ENCODE data around the gene RHOC. TPM values are rescaled to one million over a fixed set of nuclear protein-coding genes. Genes with fewer than 3 reads are reported as not detected.
A peak's percentile ranks its signal among the peaks of the same experiment; 100 is the strongest.

The RHOC gene
- 100 to 1,000 TPM in 1 of 6 donors, 10 to 100 TPM in 5; 44.0 to 105 (median 53.5) TPM for total RNA-seq
- 10 to 100 TPM; 91.5 to 94.5 TPM for polyA plus RNA-seq

- 1 to 2% methylated on average over 19 to 61 of the region's 61 CpGs for WGBS, 2 donors
- Histone ChIP-seq H3K27me3 (no peaks in the 10 kb centered on the region), H3K4me1 (peaks cover 0 to 29% (median 8%) of the 10 kb centered on the region in 3 donors), H3K9me3 (no peaks in the 10 kb centered on the region), H3K4me3 (peak within 1 kb of the TSS; percentile 63 to 99 (median 94)), H3K27ac (peak within 1 kb of the TSS; percentile 77 to 92 (median 84)), H3K36me3 (peaks cover 0 to 4% (median 3%) of the 10 kb centered on the region in 3 donors)
- intact Hi-C loops (cut with DNase I), result loop anchor here in 2 of 3 donors (5.0 to 10.0 kb wide), 4 partner anchors 82 to 319 kb away; partner anchors contain the start of gene WNT2B (in 2 of the 2)
- peak; percentile 70 to 89 (median 80) for DNase-seq
- ATAC-seq, result peak; percentile 81 to 87 (median 82)
- no peak for TF ChIP-seq CTCF (IDR thresholded peaks at IDR 0.05)
- no peak for FAIRE-seq
Measured at GRCh38 chr1:112706505-112707220, at the start of gene RHOC. RHOC (minus strand) TSS chr1:112707127; CDS start chr1:112703799, 3,328 bp downstream.

- Histone ChIP-seq H3K27ac (no peak overlapping the region), H3K36me3 (no peaks in the 10 kb centered on the region), H3K27me3 (no peaks in the 10 kb centered on the region), H3K9me3 (no peaks in the 10 kb centered on the region), H3K4me1 (no peaks in the 10 kb centered on the region), H3K4me3 (no peak overlapping the region)
- TF ChIP-seq CTCF (IDR thresholded peaks at IDR 0.05), result no peak
- DNase-seq, result no peak
- FAIRE-seq, result no peak
- WGBS, 2 donors, result 0 to 54% methylated on average over 1 of the region's 1 CpG
- intact Hi-C loops (cut with DNase I), result no loop called here
- ATAC-seq, result no peak
Measured at GRCh38 chr1:112754116-112754628, 47.2 kb upstream of the RHOC start.

- TF ChIP-seq CTCF (IDR thresholded peaks at IDR 0.05), result no peak
- Histone ChIP-seq H3K27ac (no peak overlapping the region), H3K4me1 (peaks cover 0 to 5% (median 0%) of the 10 kb centered on the region in 3 donors), H3K27me3 (peaks cover 0 to 11% (median 4%) of the 10 kb centered on the region in 4 donors), H3K9me3 (no peaks in the 10 kb centered on the region), H3K4me3 (no peak overlapping the region), H3K36me3 (no peaks in the 10 kb centered on the region)
- ATAC-seq (no peak), FAIRE-seq (no peak), DNase-seq (no peak)
- WGBS, 2 donors, result 83 to 90% methylated on average over 12 of the region's 12 CpGs
- intact Hi-C loops (cut with DNase I), result no loop called here
Measured at GRCh38 chr1:112748396-112748795, 41.5 kb upstream of the RHOC start.

- H3K4me3 ChIP-seq, result peak overlapping the region in 1 of 4 donors; percentile 26
- no peaks in the 10 kb centered on the region for H3K36me3 ChIP-seq
- peak in 1 of 4 donors; percentile 18 for TF ChIP-seq CTCF (IDR thresholded peaks at IDR 0.05)
- no peak overlapping the region for H3K27ac ChIP-seq
- no peaks in the 10 kb centered on the region for H3K9me3 ChIP-seq
- H3K27me3 ChIP-seq, result peaks cover 0 to 18% (median 5%) of the 10 kb centered on the region in 4 donors
- peaks cover 0 to 5% (median 0%) of the 10 kb centered on the region in 3 donors for H3K4me1 ChIP-seq
- peak in 3 of 6 donors; percentile 19 to 64 (median 63) for DNase-seq
- 8 to 9% methylated on average over 56 to 58 of the region's 58 CpGs for WGBS, 2 donors
- ATAC-seq, result peak in 3 of 4 donors; percentile 49 to 91 (median 72)
- intact Hi-C loops (cut with DNase I), result no loop called here
- no peak for FAIRE-seq
Measured at GRCh38 chr1:112744009-112744578, 37.2 kb upstream of the RHOC start.

Data from pancreas (tissue), 10 donors.